GM12878 (cell line): Measurements from ENCODE around the gene ISCA2.

ENCODE experiments used
- EED ChIP-seq: sonication (generic); IDR thresholded peaks from 2 replicates; pipeline ENCODE4 v1.6.1; 2016; ENCODE audit warnings: antibody characterized with exemption, low read depth
- POU2F2 ChIP-seq: IDR thresholded peaks from 3 replicates; pipeline ENCODE4 v1.6.1; 2011; ENCODE audit warnings: low read depth, mild to moderate bottlenecking, low read length, borderline replicate concordance
- ZZZ3 ChIP-seq: IDR thresholded peaks from 2 replicates; pipeline ENCODE4 v1.6.1; 2011; ENCODE audit warnings: low read depth; ENCODE audit not compliant: control insufficient read depth, insufficient read length
- TF ChIP-seq, protein P1 (sequence below), 3 experiments: IDR thresholded peaks in 2 of 3; conservative IDR thresholded peaks in 1 of 3; 2 replicates each; pipeline ENCODE4 v1.5.1; 2011; ENCODE audit warnings: low read depth in 3 of 3, low read length in 3 of 3, mild to moderate bottlenecking in 3 of 3, control low read depth in 2 of 3, moderate library complexity in 2 of 3, inconsistent platforms in 1 of 3, mixed read lengths in 1 of 3; ENCODE audit not compliant: control insufficient read depth in 2 of 3, insufficient read depth in 1 of 3; ENCODE audit errors: extremely low read depth in 1 of 3

- TF ChIP-seq, protein P1, sequence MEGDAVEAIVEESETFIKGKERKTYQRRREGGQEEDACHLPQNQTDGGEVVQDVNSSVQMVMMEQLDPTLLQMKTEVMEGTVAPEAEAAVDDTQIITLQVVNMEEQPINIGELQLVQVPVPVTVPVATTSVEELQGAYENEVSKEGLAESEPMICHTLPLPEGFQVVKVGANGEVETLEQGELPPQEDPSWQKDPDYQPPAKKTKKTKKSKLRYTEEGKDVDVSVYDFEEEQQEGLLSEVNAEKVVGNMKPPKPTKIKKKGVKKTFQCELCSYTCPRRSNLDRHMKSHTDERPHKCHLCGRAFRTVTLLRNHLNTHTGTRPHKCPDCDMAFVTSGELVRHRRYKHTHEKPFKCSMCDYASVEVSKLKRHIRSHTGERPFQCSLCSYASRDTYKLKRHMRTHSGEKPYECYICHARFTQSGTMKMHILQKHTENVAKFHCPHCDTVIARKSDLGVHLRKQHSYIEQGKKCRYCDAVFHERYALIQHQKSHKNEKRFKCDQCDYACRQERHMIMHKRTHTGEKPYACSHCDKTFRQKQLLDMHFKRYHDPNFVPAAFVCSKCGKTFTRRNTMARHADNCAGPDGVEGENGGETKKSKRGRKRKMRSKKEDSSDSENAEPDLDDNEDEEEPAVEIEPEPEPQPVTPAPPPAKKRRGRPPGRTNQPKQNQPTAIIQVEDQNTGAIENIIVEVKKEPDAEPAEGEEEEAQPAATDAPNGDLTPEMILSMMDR (IDR thresholded peaks at IDR 0.05 in 2 of 3, conservative IDR thresholded peaks at IDR 0.05 in 1 of 3; ENCODE audit: control insufficient read depth in 2 of 3, extremely low read depth in 1 of 3, insufficient read depth in 1 of 3, low read depth in 3 of 3, low read length in 3 of 3) = no peak
- no peak for TF ChIP-seq EED
- TF ChIP-seq POU2F2 = no peak
- TF ChIP-seq ZZZ3 = no peak
Measured at GRCh38 chr14:74521756-74522155, 28.2 kb downstream of the ISCA2 start.
